Activated T-cell treated with anti-CD3 and anti-CD28 coated beads, Interleukin-2, amount 50 U/mL, for 1 hour (primary cell): Measurements from ENCODE around the gene VSTM2B.
"Not testable (repeated sequence)": the region's sequence is repeated elsewhere in the genome, so short reads cannot be mapped to it uniquely, and the experiment has no call there.

Source experiments
- DNase-seq: peaks from one replicate; pipeline ENCODE4 v3.0.0-alpha.2; 2020

The VSTM2B gene

GRCh38 chr19:29525901-29526729, at the start of gene VSTM2B:
TSS of gene VSTM2B (plus strand) at chr19:29525994. CDS start at chr19:29526584, 590 bp downstream.
- no peak for DNase-seq

GRCh38 chr19:29476528-29476927, 49.3 kb upstream of the VSTM2B start:
- DNase-seq, result no peak

- no peak for DNase-seq
Observed at GRCh38 chr19:29477831-29478577, 47.8 kb upstream of the VSTM2B start.

GRCh38 chr19:29478578-29479565, 46.9 kb upstream of the VSTM2B start:
- no peak for DNase-seq

GRCh38 chr19:29479941-29480340, 45.9 kb upstream of the VSTM2B start:
- DNase-seq, result no peak

GRCh38 chr19:29480507-29480906, 45.3 kb upstream of the VSTM2B start:
- no peak for DNase-seq

GRCh38 chr19:29482855-29483640, 42.7 kb upstream of the VSTM2B start:
- no peak for DNase-seq

GRCh38 chr19:29483641-29483920, 42.2 kb upstream of the VSTM2B start:
- DNase-seq, result no peak

- no peak for DNase-seq
Observed at GRCh38 chr19:29483944-29484581, 41.7 kb upstream of the VSTM2B start.

GRCh38 chr19:29484876-29485275, 40.9 kb upstream of the VSTM2B start:
- no peak for DNase-seq

GRCh38 chr19:29485293-29485692, 40.5 kb upstream of the VSTM2B start:
- DNase-seq, result no peak

- not testable (repeated sequence) for DNase-seq
Observed at GRCh38 chr19:29486961-29487360, 38.8 kb upstream of the VSTM2B start.

- DNase-seq, result no peak
Observed at GRCh38 chr19:29487432-29487831, 38.4 kb upstream of the VSTM2B start.

GRCh38 chr19:29488316-29488715, 37.5 kb upstream of the VSTM2B start:
- DNase-seq, result no peak

- DNase-seq, result no peak
Observed at GRCh38 chr19:29489172-29489951, 36.4 kb upstream of the VSTM2B start.

- no peak for DNase-seq
Observed at GRCh38 chr19:29491491-29491890, 34.3 kb upstream of the VSTM2B start.

- no peak for DNase-seq
Observed at GRCh38 chr19:29491995-29492577, 33.7 kb upstream of the VSTM2B start.

GRCh38 chr19:29492769-29493168, 33.0 kb upstream of the VSTM2B start:
- DNase-seq, result no peak

- DNase-seq, result no peak
Observed at GRCh38 chr19:29495091-29495490, 30.7 kb upstream of the VSTM2B start.

- DNase-seq, result peak; percentile 4
Observed at GRCh38 chr19:29495901-29496441, 29.8 kb upstream of the VSTM2B start.
